A673 (cell line): ENCODE results near the gene NSD1. TPM values are rescaled to one million over a fixed set of nuclear protein-coding genes. Genes with fewer than 3 reads are reported as not detected.

Experiments
- BruUV-seq: library from RNA; stranded (reverse); fragments of 400-500 nt; replicated peaks from 2 replicates; lab custom pipeline; 2021; lab: Mats Ljungman, UMichigan
- CTCF ChIA-PET: fragments of 300-600 bp; sonication (Branson Sonifier 250); formaldehyde crosslinking; loops from one replicate; lab custom pipeline; 2022; ENCODE audit warnings: antibody characterized with exemption; lab: Charles Lee
- POLR2A ChIA-PET: fragments of 300-600 bp; sonication (Branson Sonifier 250); formaldehyde crosslinking; loops from one replicate; lab custom pipeline; 2022; ENCODE audit warnings: antibody characterized with exemption; ENCODE audit not compliant: low non-redundant PET; lab: Charles Lee
- DNase-seq: peaks from one replicate; pipeline ENCODE4 v3.0.0-alpha.2; 2015; ENCODE audit warnings: low spot score
- H3K27ac ChIP-seq: fragments of 200-600 bp; sonication (generic); 2 replicates; pipeline ENCODE4 v1.5.1; 2016; ENCODE audit warnings: mixed run types, low read depth, mild to moderate bottlenecking, mixed read lengths, antibody characterized with exemption, low read length; ENCODE audit not compliant: poor library complexity, severe bottlenecking
- H3K27me3 ChIP-seq: fragments of 200-600 bp; sonication (generic); replicated peaks from 2 replicates; pipeline ENCODE4 v1.6.1; 2017; ENCODE audit warnings: mixed run types, low read depth, mild to moderate bottlenecking, mixed read lengths, antibody characterized with exemption, low read length; ENCODE audit not compliant: insufficient read depth, poor library complexity
- H3K36me3 ChIP-seq: fragments of 200-600 bp; sonication (generic); 2 replicates; pipeline ENCODE4 v1.6.1; 2016; ENCODE audit warnings: mixed run types, mild to moderate bottlenecking, mixed read lengths, antibody characterized with exemption, low read length; ENCODE audit not compliant: insufficient read depth, poor library complexity, severe bottlenecking
- H3K4me1 ChIP-seq: fragments of 200-600 bp; sonication (generic); 2 replicates; pipeline ENCODE4 v1.6.1; 2017; ENCODE audit warnings: mixed run types, mild to moderate bottlenecking, mixed read lengths, antibody characterized with exemption, low read length; ENCODE audit not compliant: insufficient read depth, poor library complexity, severe bottlenecking
- H3K4me3 ChIP-seq: fragments of 200-600 bp; sonication (generic); 2 replicates; pipeline ENCODE4 v1.5.1; 2016; ENCODE audit warnings: low read depth, mixed run types, mild to moderate bottlenecking, mixed read lengths, low read length; ENCODE audit not compliant: poor library complexity, severe bottlenecking
- H3K9me3 ChIP-seq: fragments of 200-600 bp; sonication (generic); 2 replicates; pipeline ENCODE4 v1.6.1; 2016; ENCODE audit warnings: mixed run types, low read depth, mild to moderate bottlenecking, mixed read lengths, antibody characterized with exemption, low read length; ENCODE audit not compliant: poor library complexity, severe bottlenecking
- EZH2 ChIP-seq: fragments of 200-600 bp; sonication (generic); IDR thresholded peaks from 2 replicates; pipeline ENCODE4 v1.6.1; 2017; ENCODE audit warnings: borderline replicate concordance, low read depth, mild to moderate bottlenecking, mixed read lengths, antibody characterized with exemption, low read length; ENCODE audit not compliant: poor library complexity, severe bottlenecking
- intact Hi-C: fragments of 100-400 bp; cut with micrococcal nuclease; formaldehyde crosslinking; loops from one replicate; pipeline ENCODE4 v1.10.0; 2022; ENCODE audit not compliant: unreplicated experiment
- total RNA-seq: library from RNA; stranded (reverse); gene quantifications from 2 replicates; pipeline ENCODE4 v1.2.3, GENCODE V29; 2021
- TF ChIP-seq, protein P1 (sequence below): fragments of 300-800, 200-600 bp; sonication (generic); conservative IDR thresholded peaks from 2 replicates; pipeline ENCODE4 v1.5.1; 2017; ENCODE audit warnings: low read depth, mild to moderate bottlenecking, antibody characterized with exemption, low read length, moderate library complexity, mixed read lengths

NSD1 gene
- total RNA-seq, 1 experiment from 2014 or later: 74.3 TPM

DNA sequence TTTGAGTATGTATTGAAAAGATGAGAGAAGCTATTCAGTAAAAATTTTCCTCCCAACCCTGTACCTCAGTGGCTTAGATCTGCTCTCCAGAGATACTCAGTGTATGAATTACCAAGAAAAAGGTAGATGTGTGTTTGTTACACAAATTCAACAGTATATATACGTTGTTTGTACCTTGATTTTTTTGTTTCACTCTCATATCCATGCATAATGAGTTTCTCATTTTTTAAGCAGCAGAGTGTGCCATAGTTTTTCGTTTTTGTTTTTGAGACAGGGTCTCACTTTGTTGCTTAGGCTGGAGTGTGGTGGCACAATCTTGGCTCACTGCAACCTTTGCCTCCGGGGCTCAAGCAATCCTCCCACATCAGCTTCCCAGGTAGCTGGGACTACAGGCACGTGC lies 92.2 kb downstream of the NSD1 start:
- no TSS peak for BruUV-seq
- H3K36me3 ChIP-seq: no peaks in the 10 kb centered on the region
- ChIA-PET CTCF (no interaction called here), POLR2A (no interaction called here)
- H3K27ac ChIP-seq: no peak overlapping the region
- TF ChIP-seq EZH2: no peak
- DNase-seq: no peak
- H3K27me3 ChIP-seq: no peaks in the 10 kb centered on the region
- H3K9me3 ChIP-seq: no peaks in the 10 kb centered on the region
- no peaks in the 10 kb centered on the region for H3K4me1 ChIP-seq
- H3K4me3 ChIP-seq: no peak overlapping the region
- intact Hi-C loops: no loop called here

DNA sequence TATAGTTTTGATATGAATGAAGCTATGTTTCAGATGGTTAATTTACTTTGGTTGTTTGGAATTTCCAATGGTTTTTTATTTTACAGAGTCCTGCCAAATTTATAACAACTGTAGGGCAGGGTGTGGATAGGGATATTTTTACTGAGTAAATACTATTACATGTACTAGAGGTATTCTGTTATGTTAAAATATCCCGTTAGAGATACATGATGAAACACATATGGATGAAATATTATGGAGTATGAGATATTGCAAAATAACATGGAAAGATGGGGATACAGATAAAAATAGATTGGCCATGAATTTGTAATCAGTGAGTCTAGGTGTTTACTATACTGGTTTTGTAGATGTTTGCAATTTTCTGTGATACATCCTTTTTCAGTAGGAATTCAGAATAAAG lies 93.3 kb downstream of the NSD1 start:
- no peaks in the 10 kb centered on the region for H3K9me3 ChIP-seq
- H3K27ac ChIP-seq: no peak overlapping the region
- no peaks in the 10 kb centered on the region for H3K4me1 ChIP-seq
- intact Hi-C loops: no loop called here
- CTCF ChIA-PET: no interaction called here
- no peaks in the 10 kb centered on the region for H3K36me3 ChIP-seq
- POLR2A ChIA-PET: no interaction called here
- BruUV-seq: no TSS peak
- no peaks in the 10 kb centered on the region for H3K27me3 ChIP-seq
- TF ChIP-seq EZH2: no peak
- TF ChIP-seq, protein P1, sequence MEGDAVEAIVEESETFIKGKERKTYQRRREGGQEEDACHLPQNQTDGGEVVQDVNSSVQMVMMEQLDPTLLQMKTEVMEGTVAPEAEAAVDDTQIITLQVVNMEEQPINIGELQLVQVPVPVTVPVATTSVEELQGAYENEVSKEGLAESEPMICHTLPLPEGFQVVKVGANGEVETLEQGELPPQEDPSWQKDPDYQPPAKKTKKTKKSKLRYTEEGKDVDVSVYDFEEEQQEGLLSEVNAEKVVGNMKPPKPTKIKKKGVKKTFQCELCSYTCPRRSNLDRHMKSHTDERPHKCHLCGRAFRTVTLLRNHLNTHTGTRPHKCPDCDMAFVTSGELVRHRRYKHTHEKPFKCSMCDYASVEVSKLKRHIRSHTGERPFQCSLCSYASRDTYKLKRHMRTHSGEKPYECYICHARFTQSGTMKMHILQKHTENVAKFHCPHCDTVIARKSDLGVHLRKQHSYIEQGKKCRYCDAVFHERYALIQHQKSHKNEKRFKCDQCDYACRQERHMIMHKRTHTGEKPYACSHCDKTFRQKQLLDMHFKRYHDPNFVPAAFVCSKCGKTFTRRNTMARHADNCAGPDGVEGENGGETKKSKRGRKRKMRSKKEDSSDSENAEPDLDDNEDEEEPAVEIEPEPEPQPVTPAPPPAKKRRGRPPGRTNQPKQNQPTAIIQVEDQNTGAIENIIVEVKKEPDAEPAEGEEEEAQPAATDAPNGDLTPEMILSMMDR: no peak
- H3K4me3 ChIP-seq: no peak overlapping the region
- no peak for DNase-seq

GRCh38 chr5:177228751-177229150 lies 95.2 kb downstream of the NSD1 start:
- intact Hi-C loops: no loop called here
- no peaks in the 10 kb centered on the region for H3K9me3 ChIP-seq
- ChIA-PET POLR2A (no interaction called here), CTCF (interaction anchor here (0.7 kb wide), 1 partner anchor 768 kb away, joined by 3 read pairs; no protein-coding TSS in a partner anchor)
- H3K4me1 ChIP-seq: no peaks in the 10 kb centered on the region
- no TSS peak for BruUV-seq
- H3K4me3 ChIP-seq: no peak overlapping the region
- H3K27me3 ChIP-seq: no peaks in the 10 kb centered on the region
- no peaks in the 10 kb centered on the region for H3K36me3 ChIP-seq
- DNase-seq: no peak
- no peak overlapping the region for H3K27ac ChIP-seq
- no peak for TF ChIP-seq EZH2
- TF ChIP-seq, protein P1: no peak

DNA sequence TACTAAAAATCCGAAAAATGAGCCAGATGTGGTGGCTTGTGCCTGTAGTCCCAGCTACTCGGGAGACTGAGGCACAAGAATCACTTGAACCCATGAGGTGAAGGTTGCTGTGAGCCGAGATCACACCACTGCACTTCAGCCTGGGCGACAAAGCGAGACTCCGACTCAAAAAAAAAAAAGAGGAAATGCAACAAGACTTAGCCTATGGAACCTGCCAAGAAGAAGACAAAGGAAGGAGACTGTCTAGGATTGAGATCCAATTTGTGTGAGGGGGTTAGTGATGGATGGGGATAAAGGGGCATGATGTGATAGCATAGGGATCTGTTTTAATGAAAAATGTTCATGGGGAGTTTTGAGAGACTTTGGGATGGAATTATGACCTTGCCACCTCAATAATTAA lies 97.1 kb downstream of the NSD1 start:
- intact Hi-C loops: no loop called here
- BruUV-seq: no TSS peak
- H3K4me3 ChIP-seq: no peak overlapping the region
- ChIA-PET POLR2A (no interaction called here), CTCF (no interaction called here)
- no peak for DNase-seq
- no peak for TF ChIP-seq EZH2
- TF ChIP-seq, protein P1: no peak
- no peaks in the 10 kb centered on the region for H3K27me3 ChIP-seq
- no peaks in the 10 kb centered on the region for H3K9me3 ChIP-seq
- H3K4me1 ChIP-seq: no peaks in the 10 kb centered on the region
- H3K27ac ChIP-seq: no peak overlapping the region
- no peaks in the 10 kb centered on the region for H3K36me3 ChIP-seq
